DMS 273 (cell line): ENCODE measurements around the gene FAM174C.

Experiments
- DNase-seq: peaks from one replicate; lab custom pipeline; 2025; ENCODE audit not compliant: unreplicated experiment; lab: John Stamatoyannopoulos, UW

The FAM174C gene

DNA sequence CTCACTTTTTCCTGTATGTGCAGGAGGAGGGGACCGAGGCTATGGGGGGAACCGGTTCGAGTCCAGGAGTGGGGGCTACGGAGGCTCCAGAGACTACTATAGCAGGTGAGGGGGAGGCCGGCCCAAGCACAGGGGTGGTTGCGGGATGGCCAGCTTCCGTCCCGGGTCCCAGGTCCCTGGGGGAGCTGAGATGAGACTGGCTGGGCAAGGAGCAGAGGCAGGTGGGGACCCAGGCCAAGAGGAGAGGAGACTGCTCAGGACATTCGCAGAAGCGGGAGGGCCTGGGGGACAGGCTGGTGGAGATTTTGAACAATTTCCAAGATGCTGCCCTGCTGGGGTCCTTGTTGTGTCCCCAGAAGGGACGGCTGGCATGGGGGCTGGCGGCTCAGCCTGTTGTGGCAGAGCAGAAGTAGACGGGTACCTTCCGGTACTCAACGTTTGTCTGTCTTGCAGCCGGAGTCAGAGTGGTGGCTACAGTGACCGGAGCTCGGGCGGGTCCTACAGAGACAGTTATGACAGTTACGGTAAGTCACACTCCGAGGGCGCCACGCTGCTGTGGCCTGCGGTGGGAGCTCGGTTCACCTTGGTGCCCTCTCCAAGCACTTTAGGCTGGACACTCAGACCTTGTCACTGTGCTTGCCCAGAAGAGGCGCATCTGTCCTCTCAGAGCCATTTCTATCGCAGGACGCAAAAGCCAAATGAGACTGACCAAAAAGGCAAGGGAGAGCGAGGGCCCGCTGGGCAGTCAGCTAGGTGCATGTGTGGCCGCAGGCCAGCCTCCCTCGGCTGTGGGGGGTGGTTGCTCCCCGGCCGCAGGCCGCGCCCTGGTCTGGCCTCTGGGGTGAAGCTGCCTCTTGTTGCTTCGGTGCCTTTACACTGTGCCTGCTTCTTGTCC, 3.6 kb upstream of the FAM174C start:
- DNase-seq: no peak

DNA sequence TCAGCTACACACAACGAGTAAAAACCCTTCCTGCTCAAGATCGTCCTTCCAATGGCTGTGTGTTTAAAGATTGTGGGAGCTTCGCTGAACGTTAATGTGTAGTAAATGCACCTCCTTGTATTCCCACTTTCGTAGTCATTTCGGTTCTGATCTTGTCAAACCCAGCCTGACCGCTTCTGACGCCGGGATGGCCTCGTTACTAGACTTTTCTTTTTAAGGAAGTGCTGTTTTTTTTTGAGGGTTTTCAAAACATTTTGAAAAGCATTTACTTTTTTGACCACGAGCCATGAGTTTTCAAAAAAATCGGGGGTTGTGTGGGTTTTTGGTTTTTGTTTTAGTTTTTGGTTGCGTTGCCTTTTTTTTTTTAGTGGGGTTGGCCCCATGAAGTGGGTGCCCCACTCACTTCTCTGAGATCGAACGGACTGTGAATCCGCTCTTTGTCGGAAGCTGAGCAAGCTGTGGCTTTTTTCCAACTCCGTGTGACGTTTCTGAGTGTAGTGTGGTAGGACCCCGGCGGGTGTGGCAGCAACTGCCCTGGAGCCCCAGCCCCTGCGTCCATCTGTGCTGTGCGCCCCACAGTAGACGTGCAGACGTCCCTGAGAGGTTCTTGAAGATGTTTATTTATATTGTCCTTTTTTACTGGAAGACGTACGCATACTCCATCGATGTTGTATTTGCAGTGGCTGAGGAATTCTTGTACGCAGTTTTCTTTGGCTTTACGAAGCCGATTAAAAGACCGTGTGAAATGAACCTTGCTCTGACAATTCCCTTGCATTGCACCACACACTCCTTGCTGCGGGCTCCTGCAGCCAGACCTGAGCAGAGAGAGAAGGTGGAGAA, 2.7 kb upstream of the FAM174C start:
- no peak for DNase-seq

DNA sequence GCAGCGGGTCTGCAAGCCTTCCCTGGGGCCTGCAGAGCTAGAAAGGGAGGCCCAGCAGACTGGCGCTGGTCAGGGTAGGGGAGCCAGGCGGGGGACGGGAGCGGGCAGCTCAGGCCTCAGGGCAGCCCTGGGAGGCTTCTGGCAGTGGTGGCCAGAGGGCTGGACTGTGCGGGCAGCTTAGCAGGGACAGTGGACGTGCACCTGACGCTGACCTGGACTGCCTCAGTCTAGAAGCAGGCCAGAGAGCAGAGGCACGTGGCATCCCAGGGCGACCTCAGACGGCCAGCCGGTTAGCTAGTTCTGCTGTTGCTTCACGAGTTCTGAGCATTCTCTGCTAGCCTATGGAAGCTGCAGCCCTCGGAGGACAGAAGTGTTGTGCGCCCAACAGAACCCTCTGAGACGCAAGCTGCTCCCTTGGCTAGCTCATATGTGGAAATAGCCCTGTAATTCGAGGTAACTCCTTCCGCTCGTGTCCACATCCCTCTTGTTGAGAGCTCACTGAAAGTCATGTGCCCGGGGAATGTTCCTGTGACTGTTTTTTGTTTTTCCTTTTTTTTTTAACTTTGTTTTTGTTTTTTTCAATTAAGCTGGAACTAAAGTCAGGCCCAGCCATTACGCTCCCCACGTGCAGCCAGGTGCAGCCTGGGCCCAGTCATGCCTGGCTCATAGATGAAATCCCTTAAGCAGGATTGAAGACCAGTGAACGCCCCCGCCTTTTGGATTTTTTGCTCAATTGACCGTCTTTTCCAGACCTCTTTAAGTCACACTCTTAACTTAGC, 1.9 kb upstream of the FAM174C start:
- no peak for DNase-seq

DNA sequence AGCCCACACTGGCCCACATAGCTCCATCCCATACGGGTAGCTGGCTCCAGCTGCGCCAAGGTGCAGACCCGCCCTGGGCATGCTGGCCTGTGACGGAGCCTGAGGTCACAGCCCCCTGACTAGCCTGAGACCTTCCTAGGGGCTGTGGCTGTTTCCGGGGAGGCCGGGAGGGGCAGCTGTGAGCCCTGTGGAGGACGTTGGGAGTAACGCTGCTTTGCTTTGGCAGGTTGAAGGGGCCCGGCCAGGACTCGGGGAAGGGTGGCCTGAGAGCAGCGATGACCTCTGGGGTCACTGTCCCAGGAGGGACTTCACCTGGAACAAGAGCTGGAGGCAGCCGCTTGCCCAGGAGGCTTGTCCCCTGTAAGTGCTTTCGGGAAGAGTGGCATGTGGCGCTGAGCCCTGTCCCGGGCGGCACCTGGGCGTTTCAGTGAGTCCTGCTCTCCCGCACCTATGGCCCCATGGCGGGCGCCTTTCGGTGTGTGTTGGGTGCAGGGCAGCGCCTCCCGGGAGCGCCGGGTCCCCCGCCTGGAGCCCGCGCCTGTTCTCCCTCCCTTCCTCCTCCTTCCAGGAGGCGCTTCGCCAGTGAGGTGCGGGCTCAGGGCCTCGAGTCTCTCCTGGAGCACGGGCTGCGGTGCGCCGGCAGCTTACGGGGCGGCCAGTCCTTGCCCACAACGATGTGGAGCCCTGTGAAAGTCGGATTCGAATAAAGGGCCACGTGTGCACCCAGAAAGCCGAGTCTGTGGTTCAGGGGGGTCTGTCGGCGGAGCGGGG, 1.1 kb upstream of the FAM174C start:
- DNase-seq: no peak

DNA sequence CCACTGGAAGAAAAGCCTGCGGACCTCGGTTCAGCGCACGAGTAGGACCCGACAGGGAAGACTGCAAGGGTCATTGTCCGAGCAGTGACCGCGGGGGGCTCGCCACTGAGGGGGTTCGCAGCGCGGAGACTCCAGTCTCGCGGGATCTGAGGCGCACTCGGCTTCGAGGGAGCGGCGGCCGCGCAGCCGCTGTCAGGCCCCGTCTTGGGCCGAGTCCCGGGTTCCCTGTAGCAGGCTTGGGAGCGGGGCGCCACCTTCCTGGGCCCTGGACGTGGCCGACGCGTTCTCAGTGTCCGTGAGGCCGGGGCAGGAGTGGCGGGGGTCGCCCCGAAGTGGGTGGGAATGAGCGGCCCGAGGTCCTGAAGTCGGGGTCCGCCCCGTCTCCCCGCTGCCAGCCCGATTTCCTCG, 474 bp upstream of the FAM174C start:
- peak; percentile 74 for DNase-seq

DNA sequence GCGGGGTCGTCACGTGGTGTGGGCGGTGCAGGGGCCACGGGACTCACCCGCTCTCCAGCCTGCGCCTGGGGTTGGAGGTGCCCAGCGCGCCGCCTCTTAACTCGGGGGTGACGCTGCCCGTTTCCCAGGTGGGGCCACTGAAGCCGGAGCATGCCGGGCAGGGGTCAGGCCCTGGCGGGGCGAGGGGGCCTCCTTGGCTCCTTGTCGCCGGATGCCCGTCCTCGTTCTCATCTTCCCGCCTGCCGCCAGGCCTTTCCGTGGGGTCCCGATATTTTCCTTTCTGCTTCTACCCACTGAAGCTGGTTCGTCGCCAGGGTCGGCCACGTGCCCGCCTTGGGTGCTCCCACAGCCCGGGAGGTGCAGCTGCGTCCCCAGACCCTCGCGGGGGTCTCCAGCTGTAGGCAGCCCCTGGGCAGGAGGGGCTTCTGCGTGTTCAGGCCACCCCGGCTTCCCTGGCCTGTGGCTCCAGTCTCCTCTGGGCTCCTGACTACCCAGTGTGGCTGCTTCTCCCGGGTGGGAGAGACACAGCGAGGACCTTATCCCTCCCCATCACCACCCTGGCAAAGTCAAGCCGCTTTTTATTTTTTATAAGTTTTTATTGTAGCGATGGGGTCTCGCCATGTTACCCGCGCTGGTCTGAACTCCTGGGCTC, 772 bp downstream of the FAM174C start:
- DNase-seq: no peak

DNA sequence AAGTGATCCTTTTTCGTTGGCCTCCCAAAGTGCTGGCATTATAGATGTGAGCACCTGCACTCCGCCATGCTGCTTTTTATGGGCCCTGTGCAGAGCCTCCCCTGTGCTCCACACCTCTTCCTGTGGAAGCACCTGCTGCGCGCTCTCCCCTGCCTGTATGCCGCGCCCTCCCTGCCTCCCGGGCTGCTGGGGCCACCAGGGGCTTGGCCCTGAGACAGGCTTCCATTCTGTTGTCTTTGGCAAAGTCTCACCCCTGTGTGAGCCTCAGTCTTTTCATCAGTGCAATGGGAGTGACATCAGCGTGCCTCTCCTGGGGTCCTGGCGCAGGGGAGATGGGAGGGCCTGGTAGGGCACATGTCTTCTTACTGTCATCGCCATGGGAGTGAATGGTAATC, 1.3 kb downstream of the FAM174C start:
- DNase-seq: no peak

DNA sequence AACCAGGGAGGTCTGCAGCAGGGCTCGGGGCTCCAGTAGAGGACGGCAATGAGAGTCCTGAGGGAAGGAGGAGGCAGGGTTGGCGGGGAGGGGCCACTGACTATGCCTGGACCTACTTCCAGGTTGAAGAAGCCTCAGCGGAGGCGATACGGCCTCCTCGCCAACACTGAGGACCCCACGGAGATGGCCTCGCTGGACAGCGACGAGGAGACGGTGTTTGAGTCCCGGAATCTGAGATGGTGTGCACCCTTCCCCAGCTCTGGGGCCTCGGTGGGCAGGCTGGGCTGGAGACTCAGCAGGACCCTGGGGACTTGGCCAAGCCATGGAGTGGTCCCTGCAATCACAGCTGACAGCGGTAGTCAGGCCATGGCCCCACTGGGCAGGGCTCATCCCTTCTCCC, 1.7 kb downstream of the FAM174C start:
- no peak for DNase-seq

DNA sequence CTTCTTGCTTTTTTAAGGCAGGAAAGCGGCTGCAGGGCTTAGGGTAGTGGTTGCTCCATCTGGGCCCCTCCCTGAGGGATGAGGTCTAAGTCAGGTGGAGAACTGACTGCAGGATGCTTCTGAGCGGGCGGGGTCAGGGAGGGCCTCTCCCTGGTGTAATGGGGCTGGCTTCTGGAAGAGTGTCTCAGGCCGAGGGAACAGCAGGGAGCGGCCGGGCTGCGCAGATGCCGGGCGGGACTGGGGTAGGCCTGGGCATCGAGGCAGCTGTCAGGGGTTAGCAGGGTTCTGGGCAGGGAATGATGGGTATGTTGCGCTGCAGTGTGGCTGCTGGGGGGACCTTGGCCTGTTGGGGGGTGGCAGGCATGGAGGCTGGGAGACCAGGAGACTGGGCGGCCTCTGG, 2.7 kb downstream of the FAM174C start:
- DNase-seq: no peak

DNA sequence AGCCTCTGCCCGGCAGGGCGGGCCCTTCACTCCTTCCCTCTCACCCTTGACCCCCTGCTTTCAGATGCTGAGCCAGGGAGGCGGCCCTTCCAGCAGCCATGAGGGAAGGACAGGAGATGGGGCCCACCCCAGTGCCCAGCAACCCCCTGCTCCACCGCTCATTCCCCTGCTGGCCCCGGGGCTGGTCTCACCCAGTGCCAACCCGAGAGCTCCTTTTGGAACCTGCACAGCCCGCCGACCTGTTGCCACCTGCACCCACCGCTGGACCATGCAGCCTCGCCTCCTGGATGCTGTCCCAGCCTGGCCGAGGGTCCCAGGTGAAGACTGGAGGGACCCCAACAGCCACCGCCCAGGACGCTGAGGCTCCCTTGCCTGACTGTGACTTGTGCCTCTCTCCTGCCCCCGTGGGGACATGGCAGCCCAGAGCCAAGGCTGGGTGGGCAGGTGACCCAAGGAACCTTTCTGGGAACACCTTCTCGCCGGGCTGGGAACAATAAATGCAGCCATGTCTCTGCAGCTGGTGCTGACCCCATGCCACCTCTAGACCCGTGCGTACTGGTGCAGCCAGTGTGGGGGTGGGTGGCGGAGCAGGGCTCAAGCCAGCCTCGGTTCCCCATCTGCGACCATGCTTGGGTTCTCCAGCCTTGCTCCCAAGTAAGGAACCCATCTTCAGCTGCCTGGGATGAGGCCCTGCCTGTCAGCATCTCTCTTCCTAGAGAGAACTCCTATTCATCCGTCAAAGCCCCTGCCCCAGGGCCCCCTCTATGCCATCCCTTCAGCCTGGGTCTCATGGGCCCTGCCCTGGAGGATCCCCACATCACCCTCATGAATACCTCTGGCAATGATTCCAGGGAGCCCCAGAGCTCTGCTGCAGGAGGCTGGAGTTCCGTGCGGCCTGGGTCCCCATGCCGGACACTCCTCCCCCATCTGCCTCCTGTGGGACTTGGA, 3.7 kb downstream of the FAM174C start:
- DNase-seq: no peak

DNA sequence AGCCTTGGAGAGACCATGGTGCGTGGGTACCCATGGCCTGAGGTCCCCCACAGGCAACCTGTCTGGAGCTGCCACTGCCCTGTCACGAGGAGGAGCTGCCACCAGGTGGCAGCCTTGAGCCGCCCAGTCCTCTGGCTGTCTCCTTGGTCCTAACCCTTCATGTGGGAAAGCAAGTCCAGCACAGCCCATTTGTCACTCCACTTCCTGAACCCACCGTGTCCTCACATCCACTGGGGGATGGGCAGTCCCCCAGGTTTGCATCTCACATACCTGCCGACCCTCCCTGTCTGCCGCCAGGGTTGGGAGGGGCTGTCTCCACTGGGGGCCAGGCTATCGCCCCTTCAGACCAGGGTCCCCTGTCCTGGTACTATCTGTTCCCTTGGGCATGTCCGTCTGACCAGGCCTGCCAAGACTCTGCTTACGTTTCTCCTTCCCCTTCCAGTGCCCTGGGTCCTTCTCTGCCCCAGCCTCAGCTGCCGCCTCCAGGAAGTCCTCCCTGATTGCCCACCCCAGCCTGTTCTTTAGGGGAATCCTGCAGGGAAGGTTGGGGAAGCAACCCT, 4.5 kb downstream of the FAM174C start:
- peak; percentile 93 for DNase-seq

DNA sequence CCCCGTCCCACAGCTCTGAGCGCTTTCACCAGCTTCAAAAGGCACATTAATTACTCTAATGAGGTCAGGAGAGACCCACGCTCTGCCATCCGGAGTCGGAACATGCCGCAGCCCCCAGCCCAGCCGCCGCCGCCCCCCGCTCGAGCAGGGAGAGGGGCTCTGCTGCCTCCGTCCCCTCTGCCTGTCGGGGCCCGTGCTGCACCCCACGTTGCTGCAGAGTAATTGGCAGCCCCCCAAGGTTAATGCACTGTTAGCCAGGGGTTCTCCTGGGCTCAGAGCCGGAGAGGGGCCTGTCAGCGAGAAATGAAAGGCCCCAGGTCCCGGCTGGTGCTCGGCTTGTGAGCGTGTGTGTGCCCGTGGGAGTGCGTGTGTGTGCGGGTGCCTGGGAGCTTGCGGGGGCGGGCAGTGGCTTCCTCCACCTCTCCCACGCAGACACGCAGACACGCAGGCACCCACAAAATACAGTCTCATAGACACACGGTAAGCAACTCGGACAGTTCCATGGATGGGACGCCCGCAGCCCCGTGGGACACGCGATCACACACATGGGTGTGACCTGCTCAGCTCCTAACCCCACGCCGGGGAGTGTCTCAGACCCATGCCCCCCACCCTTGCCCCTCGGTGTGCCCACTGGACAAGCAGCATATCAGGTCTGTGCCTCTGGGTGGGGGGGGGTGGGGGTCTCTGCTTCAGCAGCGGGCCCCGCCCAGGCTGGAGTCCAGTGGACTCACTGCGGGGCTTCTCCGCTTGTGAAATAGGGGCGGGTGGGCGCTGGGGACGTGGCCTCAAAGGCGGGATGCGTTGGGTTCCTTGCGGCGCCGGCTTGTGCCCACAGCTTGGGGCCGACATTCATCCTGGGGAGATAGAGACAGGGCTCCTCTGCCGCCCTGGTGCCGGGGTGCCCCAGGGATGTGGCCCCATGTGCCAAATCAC, 5.6 kb downstream of the FAM174C start:
- DNase-seq: no peak

DNA sequence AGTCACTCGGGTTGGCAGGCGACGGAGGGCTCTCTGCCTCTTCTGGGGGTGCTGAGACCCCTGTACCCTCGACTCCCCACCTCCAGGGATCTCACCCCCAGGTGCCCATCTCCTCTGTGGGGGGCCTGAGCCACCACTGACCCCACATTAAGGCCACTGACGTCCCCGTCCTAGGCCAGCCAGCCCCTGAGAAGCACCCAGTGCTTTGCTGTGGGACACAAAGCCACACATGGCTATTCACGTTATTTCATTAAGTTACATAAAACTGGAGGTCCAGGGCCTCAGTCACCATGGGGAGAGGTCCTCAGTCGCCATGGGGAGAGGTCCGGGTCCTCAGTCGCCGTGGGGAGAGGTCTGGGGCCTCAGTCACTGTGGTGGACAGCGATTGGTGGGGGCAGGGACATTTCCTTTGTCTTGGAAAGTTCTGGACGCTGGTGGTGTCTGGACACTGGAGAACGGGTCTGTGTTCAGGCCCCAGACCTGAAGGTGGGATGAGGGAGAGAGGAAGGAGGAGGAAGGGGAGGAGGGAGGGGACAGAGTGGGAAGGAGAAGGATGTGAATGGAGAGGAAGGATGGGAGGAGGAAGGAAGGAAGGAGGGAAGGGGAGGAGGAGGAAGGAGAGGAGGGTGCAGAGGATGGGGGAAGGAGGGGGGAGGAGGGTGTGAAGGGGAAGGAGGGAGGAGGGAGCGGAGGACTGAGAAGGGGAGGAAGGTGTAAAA, 6.4 kb downstream of the FAM174C start:
- DNase-seq: no peak

DNA sequence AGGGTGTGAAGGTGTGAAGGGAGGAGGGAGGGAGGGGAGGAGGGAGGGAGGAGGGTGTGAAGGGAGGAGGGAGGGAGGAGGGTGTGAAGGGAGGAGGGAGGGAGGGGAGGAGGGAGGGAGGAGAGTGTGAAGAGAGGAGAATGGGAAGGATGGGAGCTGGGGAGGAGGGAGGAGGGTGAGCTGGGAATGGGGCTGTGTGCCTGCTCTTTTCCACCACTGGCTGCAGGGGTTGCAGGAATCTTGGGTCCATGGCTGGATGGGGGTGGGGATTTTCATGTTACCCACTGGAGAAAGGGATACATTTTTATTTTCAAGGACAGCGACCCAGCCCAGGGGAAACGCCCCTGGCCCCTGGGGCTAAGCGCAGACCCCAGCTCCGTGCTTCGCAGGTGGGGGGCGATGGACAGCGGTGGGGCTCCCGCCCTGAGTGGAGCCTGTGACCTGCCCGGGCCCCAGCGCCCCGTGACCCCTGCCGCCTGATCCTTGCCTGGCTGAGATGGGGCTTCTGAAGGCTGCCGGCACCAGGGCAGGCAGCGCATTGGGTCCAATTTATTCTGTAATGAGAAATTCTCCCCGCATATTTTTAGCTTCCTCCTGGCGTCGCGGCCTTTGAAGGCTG, 7.4 kb downstream of the FAM174C start:
- peak; percentile 61 for DNase-seq

DNA sequence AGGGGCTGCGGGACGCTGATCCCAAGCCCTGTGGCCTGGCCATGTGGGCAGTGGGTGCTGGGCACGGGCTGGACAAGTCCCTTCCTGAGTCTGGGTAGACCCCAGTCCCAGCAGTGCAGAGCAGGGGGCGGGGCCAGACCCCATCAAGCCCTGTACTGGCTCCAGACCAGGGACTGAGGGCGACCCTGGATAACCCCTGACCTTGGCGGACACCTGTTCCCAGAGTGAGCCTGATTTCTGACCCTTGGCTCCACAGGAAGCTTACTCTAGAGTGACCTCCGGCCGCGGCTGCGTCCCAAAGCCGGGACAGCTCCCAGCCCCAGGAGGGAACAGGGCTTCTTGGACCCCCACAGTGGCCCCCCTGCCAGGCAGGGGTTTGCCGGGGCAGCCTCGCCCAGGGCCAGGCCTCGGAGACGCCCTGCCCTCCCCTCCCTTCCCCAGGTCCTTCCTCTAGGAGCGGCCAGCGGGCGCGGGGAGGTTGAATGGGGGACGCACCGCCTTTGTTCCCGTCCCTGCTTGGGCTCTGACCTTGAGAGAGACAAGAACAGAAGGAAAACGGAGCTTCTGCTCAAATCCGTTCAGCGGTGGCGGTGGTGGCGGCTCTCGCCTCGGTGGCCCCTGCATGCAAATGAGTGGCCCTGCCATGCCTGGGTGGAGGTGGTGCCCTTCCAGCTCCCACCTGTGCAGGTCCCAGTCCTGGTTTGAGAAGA, 8.0 kb downstream of the FAM174C start:
- DNase-seq: no peak

DNA sequence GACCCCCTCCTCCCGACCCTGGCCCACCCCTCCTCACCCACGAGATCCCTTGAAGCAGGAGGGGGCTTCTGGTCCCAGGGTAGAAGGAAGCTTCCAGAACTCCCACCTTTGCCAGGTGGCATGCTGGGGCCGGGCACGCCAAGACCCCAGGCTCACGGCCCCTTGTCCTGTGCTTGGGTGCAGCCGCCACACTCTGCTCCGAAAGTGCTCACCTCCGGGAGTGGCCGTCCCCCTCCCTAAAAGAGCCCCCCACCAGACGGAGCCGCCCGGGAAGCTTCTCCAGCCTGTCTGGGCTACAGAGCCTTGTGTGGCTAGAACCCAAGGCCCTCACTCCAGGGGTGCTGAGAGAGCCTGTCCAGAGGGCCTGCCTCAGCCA, 8.6 kb downstream of the FAM174C start:
- DNase-seq: no peak
